SHP77 treated with DMSO at 0.1 percent for 48 hours (cell line): ENCODE data around the gene SLC39A9.

Source experiments
- DNase-seq: peaks from one replicate; lab custom pipeline; 2025; lab: John Stamatoyannopoulos, UW

Gene SLC39A9

DNA sequence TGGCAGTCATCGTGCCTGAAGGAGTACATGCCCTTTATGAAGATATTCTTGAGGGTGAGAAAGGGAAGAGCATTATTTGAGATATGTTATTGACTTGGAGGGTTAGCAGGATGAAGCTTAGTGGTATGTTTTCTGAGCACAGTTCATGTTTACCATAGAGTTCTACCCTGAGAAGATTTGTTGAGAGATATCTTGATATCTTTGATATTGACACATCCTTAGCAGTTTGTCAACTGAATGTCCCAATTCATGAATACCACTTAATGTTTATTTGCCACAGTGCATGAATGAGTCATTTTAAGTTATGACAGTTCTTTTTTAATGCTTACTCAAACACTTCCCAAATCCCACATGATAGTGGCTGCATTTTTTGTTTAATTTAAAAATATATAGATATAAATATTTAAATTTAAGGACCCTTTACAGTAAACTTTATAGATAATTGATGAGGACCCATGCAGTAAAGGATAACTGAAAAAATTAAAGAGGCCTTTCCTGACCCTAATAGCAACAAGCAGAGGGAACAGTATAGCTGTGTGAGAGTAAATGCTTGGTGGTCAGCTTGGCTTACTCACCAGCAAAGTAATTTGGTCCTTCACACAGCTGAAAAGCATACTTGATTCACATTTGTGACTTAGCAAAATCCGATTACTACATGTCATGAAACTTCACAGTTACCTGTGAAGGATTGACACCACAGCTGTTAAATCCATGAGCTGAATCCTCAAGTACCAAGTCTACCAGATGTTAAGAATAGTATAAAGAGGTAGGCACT lies 25.8 kb downstream of the SLC39A9 start:
- no peak for DNase-seq

DNA sequence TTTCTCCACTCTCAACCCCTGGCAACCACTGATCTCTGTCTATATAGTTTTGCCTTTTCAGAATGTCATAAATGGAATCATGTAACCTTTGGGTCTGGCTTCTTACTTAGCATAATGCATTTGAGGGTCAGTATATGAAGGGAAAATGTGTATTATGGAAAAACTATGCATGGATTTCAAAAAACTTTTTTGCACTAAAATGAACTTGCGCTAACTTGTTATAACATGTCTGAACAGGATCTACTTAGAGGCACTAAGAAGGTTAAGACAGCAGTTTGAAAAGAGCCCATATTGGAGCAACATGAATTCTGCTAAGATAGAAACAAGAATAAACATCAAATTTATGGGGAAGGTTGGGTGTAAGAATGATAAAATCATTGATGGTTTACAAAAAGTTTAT lies 29.1 kb downstream of the SLC39A9 start:
- DNase-seq, result no peak

DNA sequence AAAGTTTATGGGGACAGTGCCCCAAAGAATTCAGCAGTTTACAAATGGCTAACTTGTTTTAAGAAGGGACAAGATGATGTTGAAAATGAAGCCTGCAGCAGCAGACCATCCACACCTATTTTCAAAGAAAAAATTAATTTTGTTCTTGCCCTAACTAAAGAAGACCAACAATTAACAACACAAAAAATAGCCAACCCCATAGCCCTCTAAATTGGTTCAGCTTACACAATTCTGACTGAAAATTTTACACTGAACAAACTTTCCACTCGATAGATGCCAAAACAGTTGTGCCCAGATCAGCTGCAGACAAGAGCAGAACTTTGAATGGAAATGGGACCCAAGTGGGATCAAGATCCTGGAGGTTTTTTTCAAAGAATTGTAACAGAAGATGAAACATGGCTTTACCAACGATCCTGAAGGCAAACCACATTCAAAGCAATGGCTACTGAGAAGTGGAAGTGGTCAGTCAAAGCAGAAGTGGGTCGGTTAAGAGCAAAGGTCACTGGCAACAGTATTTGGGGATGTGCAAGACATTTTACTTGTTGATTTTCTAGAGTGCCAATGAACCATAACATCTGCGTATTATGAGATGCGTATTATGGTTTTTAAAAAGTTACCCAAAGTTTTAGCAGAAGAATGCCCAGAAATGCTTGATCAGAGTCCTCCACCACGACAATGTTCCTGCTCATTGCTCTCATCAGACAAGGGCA lies 30.0 kb downstream of the SLC39A9 start:
- no peak for DNase-seq

DNA sequence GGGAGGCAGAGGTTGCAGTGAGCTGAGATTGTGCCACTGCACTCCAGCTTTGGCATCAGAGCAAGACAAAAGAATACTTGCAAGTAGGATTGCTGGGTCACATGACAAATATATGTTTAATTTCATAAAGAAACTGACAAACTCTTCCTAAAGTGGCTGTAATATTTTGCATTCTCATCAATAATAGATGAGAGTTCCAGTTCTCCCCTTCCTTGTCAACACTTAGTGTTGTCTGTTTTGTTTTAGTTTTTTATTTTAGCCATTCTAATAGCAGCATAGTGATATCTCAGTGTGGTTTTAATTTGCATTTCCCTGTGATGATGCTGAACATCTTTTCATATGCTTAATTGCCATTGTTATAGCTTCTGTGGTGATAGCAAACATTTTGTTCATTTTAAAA lies 31.2 kb downstream of the SLC39A9 start:
- DNase-seq, result no peak

DNA sequence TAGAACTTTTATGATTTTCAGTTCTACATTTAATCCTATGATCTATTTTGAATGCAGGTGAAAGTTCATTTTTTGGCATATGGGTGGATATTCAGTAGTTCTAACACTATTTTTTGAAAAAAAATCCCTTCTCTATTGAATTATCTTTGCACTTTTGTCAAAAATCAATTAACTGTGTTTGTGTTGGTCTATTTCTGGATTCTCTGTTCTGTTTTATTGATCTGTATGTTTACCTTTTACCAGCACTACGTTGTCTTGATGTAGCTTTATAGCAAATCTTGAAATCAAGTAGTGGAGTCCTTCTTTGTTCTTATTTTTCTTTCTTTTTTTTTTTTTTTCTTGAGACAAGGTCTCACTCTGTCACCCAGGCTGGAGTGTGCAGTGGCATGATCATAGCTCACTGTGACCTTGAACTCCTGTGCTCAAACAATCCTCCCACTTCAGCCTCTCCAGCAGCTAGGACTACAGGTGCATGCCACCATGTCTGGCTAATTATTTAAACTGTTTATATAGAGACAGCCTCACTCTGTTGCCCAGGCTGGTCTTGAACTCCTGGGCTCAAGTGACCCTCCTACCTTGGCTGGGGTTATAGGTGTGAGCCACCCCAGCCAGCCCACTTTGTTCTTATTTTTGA lies 31.9 kb downstream of the SLC39A9 start:
- DNase-seq, result no peak

DNA sequence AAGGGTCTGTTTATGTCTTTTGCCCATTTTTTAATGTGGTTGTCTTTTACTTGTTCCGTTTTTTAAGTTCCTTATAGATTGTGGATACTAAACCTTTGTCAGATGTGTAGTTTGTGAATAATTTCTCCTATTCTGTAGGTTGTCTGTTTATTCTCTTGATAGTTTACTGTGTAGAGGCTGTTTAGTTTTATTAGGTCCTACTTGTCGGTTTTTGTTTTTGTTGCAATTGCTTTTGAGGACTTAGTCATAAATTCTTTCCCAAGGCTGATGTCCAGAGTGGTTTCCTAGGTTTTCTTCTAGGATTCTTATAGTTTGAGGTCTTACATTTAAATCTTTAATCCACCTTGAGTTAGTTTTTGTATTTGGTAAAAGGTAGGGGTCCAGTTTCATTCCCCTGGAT lies 33.9 kb downstream of the SLC39A9 start:
- no peak for DNase-seq

DNA sequence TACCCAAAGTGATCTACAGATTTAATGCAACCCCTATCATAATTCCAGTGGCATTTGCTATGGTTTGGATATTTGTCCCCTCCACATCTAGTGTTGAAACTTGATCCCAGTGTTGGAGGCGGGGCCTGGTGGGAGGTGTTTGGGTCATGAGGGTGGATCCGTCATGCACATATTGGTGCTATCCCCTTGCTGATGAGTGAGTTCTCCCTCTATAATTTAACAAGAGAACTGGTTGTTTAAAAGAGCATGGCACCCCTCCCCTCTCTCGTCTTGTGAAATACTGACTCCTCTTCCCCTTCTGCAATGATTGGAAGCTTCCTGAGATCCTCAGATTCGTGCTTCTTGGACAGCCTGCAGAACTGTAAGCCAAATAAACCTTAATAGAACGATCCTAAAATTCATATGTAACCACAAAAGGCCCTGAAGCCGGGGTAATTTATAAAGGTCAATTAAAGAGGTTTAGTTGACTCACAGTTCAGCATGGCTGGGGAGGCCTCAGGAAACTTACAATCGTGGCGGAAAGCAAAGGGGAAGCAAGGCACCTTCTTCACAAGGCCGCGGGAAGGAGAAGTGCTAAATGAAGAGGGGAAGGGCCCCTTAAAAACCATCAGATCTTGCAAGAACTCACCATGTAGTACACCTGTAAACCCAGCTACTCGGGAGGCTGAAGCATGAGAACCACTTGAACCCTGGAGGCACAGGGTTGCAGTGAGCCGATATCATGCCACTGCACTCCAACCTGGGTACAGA lies 41.2 kb downstream of the SLC39A9 start:
- DNase-seq, result no peak

DNA sequence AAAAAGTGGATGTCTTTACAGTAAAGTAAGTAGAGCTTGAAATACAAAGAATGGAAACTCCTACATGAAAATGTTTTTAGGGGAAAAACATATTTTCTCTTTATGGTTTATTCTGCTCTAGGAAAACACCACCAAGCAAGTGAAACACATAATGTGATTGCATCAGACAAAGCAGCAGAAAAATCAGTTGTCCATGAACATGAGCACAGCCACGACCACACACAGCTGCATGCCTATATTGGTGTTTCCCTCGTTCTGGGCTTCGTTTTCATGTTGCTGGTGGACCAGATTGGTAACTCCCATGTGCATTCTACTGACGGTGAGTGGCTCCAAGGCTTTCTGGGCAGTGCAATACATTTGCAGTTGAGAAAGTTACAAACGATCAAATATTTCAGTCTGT lies 43.5 kb downstream of the SLC39A9 start:
- no peak for DNase-seq

DNA sequence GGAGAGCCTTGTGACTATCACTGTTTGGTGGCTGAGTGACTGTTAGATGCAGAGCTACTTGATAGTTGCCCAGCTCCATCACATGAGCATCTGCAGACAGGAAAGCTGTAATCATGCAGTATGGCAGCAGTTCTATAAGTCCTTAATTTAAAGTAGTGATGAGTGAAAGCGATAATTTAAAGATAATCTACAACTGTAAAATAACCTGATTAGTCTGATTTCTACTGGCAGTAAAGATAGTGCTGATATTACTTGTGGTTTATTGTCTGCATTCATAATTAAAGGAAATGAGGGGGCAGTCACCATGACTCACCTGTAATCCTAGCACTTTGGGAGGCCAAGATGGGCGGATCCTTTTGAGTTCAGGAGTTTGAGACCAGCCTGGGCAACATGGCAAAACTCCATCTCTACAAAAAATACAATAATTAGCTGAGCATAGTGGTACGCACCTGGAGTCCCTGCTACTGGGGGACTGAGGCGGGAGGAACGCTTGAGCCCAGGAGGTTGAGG lies 44.9 kb downstream of the SLC39A9 start:
- DNase-seq, result no peak

DNA sequence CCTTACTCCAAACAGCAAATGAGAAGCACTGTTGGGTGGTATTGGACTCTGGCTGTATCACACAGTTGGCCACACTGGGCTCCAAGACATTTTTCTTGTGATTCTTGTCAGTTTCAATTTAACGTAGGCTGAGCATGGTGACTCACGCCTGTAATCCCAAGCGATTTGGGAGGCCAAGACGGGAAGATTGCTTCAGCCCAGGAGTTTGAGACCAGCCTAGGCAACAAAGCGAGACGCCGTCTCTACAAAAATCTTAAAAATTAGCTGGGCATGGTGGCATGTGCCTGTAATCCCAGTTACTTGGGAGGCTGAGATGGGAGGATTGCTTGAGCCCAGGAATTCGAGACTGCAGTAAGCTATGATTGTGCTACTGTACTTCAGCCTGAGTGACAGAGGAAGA lies 50.7 kb downstream of the SLC39A9 start:
- DNase-seq, result no peak

DNA sequence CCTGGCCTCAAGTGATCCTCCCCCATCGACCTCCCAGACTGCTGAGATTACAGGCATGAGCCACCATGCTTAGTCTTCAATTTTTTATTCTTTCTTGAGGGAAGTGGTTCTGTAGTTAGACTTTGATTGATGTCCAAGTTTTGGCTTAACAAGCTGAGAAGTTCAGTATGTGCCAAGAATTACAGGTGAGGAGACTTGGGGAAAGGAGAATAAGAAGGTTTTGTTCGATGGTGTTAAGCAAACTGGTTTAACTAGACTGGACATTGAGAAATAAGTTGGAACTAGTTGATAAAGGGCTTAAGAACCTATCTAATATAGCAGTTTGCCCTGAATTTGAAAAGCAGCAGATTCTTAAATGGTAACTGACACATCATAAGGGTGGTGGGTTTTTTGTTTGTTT lies 53.4 kb downstream of the SLC39A9 start:
- no peak for DNase-seq

DNA sequence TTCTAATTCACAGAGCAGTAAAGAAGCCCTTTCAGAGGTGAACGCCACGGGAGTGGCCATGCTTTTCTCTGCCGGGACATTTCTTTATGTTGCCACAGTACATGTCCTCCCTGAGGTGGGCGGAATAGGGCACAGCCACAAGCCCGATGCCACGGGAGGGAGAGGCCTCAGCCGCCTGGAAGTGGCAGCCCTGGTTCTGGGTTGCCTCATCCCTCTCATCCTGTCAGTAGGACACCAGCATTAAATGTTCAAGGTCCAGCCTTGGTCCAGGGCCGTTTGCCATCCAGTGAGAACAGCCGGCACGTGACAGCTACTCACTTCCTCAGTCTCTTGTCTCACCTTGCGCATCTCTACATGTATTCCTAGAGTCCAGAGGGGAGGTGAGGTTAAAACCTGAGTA lies 59.9 kb downstream of the SLC39A9 start:
- DNase-seq, result no peak

DNA sequence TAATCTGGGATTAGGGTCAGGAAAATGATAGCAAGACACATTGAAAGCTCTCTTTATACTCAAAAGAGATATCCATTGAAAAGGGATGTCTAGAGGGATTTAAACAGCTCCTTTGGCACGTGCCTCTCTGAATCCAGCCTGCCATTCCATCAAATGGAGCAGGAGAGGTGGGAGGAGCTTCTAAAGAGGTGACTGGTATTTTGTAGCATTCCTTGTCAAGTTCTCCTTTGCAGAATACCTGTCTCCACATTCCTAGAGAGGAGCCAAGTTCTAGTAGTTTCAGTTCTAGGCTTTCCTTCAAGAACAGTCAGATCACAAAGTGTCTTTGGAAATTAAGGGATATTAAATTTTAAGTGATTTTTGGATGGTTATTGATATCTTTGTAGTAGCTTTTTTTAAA lies 60.6 kb downstream of the SLC39A9 start:
- DNase-seq, result no peak

DNA sequence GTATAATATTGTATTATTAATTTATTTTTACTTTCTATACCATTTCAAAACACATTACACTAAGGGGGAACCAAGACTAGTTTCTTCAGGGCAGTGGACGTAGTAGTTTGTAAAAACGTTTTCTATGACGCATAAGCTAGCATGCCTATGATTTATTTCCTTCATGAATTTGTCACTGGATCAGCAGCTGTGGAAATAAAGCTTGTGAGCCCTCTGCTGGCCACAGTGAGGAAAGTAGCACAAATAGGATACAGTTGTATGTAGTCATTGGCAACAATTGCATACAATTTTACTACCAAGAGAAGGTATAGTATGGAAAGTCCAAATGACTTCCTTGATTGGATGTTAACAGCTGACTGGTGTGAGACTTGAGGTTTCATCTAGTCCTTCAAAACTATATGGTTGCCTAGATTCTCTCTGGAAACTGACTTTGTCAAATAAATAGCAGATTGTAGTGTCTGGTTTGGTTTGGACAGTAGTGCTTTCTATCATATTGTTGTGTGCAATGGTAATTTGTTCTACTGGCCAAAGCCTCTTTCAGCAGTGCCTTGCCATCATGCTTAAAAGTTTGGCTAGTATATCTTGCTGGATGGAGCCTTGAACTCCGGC lies 61.7 kb downstream of the SLC39A9 start:
- peak; percentile 60 for DNase-seq

DNA sequence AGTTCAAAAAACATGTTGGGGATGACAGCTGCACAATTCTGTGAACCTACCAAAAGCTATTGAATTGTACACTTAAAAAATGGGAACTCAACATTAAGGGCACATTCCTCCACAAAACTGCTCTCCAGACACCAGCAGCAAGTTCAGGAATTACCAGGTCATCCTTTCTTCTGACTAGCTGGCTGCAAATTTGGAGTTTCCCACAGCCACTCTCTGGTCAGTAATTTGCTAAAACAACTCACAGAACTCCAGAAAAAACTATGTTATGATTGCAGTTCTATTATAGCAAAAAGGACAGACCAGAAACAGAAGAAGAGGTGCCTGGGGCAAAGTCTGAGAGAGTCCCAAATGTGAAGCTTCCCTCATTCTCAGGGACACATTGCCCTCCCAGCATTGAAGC lies 65.9 kb downstream of the SLC39A9 start:
- no peak for DNase-seq

DNA sequence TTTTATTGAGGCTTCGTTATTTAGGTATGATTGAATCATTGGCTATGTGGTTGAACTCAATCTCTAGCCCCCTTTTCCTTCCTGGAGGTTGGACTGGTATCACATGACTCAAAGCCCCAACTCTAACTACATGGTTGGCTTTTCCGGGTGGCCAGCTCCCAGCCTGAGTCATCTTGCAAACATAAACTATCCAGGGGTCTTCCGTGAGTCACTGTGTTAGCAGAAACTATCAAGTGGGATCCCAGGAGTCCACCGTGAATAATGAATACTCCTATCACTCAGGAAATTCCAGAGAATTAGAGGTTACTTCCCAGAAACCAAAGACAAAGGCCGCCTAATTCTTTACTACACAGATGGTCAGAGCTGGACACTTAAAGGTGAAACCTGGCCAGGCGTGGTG lies 66.3 kb downstream of the SLC39A9 start:
- no peak for DNase-seq

DNA sequence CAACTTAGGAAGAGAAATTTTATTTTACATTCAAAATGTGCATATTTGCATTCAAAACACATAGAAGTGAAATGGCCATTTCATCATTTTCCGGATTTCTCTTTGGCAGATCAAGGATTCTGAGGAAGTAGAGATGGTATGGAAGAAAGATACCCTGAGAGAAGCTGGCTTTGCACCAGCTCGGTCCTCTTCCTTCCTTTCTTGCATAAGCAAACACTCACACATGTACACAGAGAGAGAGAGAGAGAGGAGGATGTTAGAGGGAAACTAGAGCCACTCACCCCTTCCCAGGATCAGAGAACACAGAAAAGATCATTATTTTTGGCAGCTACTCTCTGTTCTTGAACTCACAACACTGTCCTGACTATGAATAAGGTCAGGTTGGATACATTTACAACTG lies 70.5 kb downstream of the SLC39A9 start:
- no peak for DNase-seq

DNA sequence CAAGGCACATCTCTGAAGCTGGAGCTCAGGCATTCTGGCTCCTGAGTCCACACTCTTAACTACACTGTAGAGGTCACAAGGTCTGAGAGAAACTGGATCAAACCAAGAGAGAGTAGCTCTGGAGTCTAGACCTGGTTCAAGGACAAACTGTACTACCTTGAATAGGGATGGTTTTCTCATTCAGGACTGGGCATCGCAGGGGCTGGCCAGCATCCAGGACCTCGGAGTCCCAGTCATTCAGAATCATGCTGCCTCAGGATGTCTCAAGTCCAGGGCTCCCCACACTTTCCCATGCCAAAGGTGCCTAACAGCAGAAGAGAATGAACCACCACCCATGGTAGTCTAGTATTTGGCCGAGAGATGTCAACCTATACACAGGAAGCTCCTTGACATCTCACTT lies 72.9 kb downstream of the SLC39A9 start:
- no peak for DNase-seq

DNA sequence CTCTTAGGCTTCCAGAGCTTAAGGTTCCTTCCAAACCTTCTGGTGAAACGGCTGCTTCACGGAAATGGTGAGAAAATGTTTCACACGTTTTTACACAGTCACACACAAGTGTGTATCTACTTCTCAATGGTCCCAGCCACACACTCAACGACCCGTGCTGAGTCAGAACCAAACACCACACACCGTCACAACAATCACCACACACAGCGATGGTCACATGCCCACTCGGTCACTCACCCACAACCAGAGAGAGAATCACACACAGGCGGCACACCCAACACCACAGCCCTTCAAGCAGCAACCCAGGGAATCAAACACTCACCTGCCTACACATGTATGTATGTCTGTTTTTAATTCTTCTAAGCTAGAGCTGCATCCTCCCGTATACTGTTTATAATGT lies 73.4 kb downstream of the SLC39A9 start:
- DNase-seq, result no peak

DNA sequence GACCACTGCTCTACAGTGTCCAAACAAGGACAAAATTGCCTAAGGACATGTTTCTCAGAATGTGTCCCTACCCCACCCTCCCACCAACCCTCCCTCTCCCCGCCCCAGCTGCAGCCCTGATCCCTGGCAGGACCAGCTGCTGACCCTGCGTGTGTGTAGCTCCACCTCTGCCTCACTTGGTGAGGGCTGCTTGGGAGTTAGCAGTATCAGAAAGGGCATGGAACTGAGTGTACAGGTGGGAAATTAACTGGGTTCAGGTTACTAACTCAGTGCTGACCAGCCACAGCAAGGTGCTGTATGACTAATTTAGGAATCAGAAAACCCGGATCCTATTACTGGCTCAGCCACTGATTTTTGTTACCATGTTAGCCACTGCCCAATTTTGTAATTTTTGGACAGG lies 74.8 kb downstream of the SLC39A9 start:
- DNase-seq, result no peak

DNA sequence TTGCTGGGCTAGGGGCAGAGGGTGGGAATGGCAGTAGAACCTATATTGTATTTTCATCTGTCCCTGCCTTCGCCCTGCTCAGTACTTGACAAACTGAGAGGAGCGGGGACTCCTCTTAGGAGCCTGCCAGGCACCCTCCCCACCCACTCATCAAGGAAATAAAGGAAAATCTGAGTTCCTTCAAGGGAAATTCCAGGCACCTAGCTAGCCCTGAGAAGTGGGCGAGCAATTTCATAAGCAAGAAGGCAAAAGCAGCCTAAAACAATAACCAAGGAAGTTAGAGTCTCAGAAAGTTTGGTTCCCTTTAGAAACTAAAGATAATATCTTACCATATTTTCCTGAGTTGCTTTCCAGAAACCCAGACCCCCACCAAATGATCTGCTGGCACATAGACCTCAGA lies 75.5 kb downstream of the SLC39A9 start:
- DNase-seq, result no peak
